Renal cortical epithelial cell (primary cell): ENCODE measurements around the gene ASPHD2. TPM values are rescaled to one million over a fixed set of nuclear protein-coding genes. Genes with fewer than 3 reads are reported as not detected.
A peak's percentile ranks its signal among the peaks of the same experiment; 100 is the strongest.
"Not testable (repeated sequence)": the region's sequence is repeated elsewhere in the genome, so short reads cannot be mapped to it uniquely, and the experiment has no call there.

ENCODE experiments used
- DNase-seq: peaks from one replicate; pipeline ENCODE4 v3.0.0-alpha.2; 2011; ENCODE audit warnings: low read depth
- total RNA-seq: library from RNA; depleted of rRNA; stranded (reverse); fragments of >200 nt; gene quantifications from 2 replicates; pipeline ENCODE4 v1.2.3, GENCODE V29; 2014

ASPHD2 gene
- total RNA-seq, 1 donor from 2014 or later = 5.6 TPM

DNA sequence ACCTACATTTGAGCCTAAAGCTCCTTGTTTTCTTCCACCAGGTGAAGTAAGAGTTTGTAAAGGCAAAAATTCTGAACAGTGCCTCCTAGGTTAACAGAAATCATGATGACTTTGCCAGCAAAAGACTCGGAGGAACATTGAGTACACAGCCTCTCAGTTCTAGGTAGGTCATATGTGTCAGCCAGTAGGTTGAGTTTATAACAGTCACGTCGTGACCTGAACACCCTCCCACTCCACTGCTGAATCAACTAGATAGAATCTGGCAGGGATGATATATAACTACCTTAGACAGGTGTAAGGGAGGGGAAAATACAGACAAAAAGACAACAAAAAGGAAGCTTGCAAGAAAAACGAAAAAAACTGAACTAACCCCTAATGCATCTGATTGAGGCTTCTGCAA, 12.8 kb upstream of the ASPHD2 start:
- no peak for DNase-seq

DNA sequence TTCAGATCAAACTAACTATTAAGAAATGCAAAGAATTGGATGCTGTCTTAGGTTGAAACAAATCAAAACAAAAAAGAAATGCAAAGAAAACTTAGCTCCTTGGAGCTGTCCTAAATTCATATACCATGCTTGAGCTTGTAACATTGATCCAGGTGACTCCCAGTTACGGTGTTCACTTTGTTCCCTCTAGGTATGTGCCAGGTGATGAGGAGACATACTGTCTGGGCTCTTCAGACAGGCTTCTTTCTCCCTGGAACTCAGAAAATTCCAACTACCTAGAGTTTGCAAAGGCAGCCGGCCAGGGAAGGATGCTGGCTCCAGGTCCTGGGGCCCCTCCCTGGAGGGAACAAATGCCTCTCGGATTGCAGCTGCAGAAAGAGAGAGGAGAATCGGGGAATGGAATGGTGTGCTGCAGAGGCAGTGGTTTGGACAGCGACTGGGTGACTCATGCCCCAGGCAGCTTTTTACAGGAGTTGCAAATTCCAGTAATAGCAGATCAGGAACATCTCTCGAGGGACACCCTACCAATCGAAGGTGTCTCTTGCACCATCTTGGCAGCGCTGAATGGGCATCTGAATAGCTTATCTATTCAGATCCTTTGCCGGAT, 12.3 kb upstream of the ASPHD2 start:
- peak; percentile 67 for DNase-seq

DNA sequence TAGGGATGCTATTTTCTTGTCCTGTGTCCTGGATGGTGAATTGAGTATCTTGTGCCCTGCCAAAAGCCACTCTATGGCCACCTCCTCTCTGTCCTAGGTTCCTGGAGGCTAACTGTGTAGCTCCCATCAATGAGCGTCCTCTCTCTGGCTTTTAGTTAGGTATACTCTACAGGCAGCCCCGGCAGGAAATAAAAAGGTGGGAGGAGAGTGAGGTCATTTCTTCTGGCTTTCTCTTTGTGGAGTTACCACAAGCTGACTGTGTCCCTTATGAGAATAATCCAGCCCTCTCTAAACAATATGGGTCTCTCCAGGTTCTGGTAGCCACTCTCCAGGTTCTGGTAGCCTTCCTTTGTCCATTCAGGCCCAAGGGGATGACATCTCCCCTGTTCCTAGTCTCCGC, 11.7 kb upstream of the ASPHD2 start:
- DNase-seq = no peak

DNA sequence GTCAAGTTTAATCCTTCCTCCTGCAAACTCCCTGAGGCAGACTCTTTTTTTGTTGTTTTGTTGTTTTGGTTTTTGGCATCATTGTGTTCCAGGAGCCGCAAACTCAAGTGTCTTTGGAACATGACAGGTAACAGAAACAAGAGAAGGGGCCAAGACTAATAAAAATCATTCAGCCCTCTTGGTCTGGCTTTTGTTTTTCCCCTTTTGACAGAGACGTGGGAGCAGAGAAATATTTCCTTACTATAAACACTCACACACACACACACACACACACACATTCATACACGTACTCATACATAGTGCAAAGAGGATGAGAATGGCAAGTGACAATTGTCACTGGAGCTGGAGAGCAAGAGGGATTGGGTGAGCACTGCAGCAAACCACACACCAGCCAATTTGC, 10.4 kb upstream of the ASPHD2 start:
- DNase-seq = no peak

DNA sequence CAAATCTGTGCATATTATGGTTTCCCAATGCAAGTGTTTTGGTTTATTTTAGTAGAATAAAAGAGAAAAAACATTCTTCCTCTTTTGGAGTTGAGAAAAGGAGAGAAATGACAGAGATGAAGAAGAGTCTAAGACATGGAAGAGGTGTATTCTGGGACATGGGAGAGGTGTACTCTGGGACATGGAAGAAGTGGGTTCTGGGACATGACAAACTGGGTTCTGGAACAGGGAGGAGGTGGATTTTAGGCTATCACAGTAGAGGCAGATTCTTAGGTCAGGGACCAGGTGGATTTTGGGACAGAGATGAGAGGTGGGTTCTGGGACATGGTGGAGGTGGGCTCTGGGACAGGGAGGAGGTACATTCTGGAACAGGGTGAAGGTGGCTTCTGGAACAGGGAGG, 2.1 kb upstream of the ASPHD2 start:
- no peak for DNase-seq

DNA sequence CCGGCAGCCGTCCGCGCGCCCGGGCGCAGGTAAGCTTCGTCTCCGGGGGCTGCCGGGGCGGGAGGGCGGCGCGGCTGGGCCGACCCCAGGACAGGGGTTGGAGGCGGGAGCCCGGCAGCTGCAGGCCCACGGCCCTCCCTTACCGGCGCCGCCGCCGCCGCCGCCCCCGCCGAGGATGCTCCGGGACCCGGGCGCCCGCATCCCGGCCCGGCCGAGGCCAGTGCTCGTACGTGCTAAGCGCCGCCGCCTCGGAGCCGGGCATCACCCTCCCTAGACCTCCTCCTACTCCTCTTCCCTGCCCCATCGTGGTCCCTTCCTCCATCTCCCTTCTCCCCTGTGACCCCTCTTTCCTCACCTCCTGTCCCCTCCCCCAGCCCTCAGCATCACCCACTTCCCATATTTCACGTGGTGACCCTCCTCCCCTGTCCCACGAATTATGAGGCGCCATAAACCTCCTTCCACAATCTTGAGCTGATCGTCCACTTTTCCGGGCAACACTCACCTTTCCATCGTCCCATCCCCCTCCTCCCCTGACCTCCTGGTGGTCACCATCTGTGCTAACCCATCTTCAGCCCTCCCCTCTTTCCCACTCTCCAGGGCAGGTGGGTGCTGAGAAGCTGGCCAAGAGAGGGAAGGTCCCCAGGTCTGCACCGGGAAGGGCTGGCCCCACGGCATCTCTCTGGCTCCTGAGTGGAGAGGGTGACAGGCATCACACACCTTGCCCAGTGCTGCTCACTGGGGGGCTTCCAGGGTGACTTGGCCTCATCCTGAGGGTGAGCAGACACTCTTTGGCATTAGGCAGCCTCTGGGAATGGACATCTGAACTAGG, 612 bp downstream of the ASPHD2 start:
- DNase-seq = no peak

DNA sequence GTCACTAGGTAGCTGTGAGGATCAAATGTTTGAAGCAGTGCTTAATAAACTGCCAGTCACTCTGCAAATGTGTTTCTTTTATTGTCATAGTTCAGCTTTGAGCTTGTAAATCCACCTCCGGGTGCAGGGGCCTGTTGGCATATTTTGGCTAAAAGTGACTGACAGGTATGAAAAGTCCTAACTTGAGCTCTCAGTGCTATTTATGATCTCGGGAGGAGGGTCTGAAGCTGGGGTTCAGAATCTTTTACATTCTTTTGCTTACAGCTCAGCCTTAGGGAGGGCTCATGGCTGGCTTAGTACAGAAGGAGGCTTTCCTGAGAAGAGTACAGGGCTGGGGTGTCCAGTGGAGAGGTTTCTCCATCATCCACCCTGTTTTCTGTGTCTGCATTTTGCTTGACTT, 1.5 kb downstream of the ASPHD2 start:
- DNase-seq = no peak

DNA sequence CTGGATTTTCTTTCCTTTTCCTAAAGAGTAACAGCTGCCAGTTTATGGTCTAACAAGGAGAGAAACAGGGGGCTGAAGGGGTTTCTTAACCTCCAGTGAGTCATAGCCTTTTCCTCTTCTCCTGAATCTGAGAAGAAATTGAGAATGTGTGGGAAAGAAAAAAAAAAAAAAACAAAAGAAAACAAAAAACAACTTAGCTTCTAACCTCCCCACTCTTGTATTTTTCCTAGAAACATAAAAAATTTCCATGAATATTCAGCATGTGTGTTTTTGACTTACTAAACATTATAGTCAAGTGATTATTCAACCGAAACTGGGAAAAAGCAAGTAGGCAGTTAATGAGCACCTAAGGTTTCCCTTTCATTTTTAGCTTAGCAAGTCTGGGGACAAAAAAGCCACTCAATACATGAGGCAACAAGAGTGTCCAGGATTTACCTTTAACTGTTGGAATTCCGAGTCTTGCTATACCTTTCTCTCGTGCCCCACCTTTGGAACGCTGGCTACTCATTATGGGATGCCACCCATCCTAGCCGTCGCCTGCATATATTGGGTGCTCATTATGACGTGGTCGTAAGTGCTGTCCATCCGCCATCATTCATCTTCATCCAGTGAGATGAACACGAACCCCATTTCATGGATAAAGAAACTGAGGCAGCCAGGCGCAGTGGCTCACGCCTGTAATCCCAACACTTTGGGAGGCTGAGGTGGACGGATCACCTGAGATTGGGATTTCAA, 2.4 kb downstream of the ASPHD2 start:
- peak; percentile 92 for DNase-seq

DNA sequence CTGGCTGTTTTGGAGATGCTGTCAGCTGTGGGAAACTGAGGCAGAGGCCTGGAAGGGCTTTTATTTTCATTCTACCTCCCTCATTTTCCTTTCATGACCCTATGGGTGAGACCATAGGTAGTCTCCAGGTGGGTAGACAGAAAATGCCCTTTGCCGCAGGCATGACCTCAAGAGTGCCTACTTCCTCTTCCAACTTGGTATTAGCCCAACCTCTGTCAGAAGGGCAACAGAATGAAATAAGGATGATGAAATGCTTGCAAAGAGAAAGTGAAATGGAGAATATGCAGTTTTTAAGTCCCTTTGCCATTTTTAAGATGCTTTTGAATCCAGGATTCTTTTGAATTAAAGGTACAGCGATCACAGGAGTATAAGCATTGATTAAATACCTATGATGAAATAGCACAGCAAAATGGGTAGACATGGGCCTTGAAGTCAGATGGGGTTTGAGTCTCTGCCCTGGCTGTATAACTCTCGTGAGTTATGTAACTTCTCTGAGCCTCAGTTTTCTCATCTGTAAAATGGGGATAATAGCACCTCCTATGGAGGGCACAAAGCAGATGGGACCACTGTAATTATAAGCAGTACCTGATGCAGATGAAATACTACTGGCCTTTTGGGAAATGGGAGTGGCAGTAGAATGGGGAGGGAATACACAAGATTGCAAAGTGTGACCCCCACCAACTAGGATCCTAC, 3.7 kb downstream of the ASPHD2 start:
- DNase-seq = no peak

DNA sequence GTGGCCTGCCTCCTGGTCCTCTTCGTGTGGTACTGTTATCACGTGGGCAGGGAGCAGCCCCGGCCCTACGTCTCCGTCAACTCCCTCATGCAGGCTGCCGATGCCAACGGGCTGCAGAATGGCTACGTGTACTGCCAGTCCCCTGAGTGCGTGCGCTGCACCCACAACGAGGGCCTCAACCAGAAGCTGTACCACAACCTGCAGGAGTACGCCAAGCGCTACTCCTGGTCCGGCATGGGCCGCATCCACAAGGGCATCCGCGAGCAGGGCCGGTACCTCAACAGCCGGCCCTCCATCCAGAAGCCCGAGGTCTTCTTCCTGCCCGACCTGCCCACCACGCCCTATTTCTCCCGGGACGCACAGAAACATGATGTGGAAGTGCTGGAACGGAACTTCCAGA, 4.7 kb downstream of the ASPHD2 start:
- DNase-seq = no peak

DNA sequence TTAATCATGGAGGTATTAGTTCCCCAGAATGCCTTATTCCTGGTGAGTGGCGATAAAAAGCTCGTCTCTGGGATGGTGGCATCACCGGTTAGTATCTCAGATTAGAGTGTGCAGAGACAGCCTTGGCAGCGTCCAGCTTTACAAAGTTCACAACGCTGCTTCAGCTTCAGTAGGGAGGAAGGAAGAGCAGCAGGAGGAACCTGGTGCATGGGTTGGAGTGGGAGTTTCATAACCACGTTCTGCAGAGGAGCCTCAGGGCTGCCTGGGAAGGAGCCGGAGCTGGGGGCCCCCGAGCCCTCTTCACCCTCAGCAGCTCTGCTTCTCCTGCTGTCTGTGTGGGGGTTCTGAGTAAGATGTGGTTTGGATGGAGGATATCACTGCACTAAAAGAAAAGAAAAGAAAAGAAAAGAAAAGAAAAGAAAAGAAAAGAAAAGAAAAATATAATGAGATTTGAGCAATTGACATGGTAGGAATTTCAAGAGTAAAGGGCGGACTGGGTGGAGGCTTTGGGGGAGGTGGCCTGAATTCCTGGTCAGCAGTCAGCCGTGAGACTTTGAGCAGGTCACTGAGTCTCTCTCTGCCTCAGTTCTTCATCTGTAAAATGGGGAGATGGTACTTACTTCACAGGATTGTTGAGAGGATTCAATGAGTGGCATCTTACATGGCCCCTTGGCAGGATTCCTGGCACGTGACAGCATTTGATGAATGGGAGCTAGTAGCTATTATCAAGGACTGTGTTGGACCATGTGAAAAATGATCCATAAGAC, 6.5 kb downstream of the ASPHD2 start:
- no peak for DNase-seq

DNA sequence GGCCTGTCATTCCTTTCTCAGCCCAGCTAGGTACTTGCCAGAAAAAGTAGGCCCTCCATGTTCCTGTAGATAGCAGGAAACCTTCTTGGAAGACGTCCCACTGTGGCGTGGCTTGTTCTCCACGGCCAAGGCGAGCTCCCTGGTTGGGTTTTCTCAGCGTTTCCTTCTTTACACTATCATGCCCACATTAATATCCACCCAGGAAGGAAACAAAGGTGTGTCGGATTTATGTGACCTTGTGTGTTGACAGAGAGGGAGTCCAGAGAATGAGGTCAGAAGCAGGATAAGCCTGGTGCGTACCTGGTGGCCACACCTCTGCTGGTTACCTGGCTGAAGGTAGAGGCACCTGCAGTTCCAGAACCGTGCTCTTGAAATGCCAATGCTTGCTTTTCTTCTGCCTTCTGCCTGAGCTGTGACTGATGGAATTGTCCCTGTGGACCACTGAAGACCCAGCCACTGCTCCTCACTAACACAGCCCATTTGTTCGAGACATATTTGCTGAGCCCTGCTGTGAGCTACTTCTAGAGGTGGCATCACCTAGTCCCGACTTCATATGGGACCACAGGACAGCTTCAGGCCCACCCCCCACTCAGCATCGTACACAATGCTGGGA, 7.9 kb downstream of the ASPHD2 start:
- DNase-seq = no peak

DNA sequence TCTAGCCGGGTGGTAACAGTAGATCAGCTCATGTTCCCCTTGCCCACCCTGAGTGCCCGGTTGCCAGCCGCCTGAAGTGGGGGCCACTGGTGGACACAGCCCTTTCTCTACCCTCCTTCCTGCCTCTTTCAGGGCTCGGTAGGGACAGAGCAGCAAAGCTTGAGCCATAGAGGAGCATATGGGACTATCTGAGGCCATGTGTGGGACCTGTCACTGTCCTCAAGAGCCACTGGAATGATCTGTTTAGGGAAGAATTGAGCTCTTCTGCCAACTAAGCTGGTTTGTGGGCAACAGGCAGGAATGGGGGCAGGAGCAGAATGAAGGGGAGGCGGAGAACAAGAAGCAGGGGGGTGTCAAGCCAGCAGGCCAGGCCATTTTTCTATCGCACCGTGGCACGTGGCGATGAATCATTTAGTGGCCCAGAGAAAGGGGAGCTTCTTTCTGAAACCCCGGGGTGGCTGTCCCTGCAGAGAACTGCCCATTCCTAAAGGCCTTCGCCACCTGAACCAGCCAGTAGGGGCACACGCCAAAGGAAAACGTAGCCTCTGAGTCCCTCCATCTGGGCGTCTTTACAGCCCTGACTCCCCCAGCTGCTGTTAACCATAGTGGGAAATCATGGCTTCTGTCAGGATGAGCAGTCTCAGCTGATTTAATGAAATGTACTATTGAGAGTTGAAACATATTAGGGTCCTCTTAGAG, 8.8 kb downstream of the ASPHD2 start:
- no peak for DNase-seq

DNA sequence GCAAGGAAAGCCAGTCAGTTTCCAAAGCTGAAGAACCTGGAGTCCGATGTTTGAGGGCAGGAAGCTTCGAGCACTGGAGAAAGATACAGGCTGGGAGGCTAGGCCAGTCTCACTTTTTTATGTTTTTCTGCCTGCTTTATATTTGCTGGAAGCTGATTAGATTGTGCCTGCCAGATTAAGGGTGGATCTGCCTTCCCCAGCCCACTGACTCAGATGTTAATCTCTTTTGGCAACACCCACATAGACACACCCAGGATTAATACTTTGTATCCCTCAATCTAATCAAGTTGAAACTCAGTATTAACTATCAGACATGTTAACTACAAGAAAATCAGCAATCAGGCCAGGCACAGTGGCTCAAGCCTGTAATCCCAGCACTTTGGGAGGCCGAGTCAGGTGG, 9.7 kb downstream of the ASPHD2 start:
- not testable (repeated sequence) for DNase-seq

DNA sequence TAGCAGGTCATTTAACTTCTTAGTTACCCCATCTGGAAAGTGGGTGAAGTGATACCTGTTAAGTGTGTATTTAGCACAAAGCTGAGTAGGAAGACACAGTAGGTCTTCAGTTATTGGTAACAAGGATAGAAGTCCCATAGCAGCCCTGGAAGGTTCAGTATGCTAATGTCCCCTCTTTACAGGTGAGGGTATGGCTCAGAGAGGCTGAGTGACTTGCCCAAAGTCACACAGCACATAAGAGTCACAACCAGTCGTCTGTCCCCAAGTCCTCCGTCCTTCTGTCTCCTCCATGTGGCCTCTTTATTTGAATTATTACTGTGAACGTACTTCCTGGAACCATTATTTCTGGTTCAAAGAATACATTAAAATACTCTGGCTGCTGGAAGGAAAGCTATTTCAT, 10.5 kb downstream of the ASPHD2 start:
- DNase-seq = no peak

DNA sequence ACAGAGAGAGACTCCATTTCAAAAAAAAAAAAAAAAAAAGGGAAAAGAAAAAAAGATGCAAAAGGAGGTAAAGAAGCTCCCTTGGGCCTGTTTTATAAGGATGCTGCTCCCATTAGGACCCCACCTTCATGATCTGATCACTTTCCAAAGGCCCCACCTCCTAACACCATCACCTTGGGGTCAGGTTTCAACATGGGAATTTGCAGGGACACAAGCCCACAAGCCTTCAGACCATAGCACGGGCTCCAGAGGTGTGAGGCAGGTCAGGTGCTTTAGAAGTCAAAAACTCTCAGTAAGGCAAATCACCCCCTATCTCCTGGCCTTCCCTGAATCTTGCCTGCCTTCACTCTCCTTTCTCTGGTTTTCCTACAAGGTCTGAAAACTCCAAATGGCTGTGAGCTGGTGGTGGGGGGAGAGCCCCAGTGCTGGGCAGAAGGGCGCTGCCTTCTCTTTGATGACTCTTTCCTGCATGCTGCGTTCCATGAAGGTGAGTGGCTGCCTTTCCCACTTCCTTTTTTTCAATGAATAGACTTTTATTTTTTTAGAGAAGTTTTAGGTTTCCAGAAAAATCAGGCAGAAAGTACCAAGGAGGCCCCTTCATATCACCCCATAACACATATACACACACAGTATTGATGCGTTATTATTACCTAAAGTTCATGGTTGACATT, 13.2 kb downstream of the ASPHD2 start:
- DNase-seq = no peak

DNA sequence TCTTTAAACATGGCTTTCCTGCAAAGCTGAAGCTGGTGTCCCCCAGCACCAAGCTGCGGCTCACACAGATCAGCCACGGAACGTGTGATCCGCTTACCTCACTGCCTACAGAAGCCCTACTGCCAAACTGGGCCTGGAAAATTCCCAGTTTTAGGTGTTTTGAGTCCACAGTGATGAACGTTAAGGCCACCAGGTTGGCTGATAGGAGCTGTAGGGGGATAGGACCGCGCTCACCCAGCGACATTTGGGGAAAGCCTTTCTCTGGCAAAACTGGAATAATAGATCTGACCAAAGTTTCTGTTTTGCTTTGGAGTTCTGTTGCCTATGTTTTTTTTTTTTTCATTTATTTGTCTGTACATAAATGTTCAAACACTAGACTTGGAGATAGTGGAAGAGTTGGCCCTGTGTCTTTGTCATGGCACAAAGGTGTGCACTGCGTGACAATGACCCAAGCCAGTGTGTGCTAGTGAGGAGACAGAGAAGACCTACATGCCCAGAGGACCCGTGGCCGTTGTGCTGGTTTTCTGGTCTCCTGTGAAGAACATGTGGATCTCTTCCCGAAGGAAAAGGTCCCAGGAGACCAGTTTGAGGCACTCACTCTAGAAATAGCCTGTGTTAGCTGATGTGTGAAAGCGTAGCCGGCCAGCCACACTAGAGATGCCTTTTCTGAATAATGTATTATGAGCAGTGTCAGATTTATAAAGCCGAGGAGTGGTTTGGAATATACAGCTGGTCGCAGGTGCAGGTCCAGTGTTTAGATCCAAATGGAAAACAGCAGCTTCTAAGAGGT, 15.0 kb downstream of the ASPHD2 start:
- DNase-seq = no peak

DNA sequence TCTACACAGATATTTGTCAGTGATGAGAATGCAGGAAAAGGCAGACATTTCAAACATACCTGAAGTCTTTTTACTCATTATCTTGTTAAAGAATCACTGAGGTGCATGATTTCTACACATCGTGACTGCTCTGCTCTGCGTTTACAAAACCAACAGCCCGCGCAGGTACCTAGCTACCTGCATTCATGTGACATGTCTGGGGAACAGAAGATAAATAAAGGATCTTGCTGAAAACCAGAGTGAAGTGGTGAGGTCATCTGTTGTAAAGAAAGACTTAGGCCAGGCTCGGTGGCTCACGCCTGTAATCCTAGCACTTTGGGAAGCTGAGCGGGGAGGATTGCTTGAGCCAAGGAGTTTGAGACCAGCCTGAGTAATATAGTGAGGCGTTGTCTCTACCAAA, 15.7 kb downstream of the ASPHD2 start:
- DNase-seq = no peak
